ENCODE measurements around the gene IP6K3. TPM values are rescaled to one million over a fixed set of nuclear protein-coding genes. Genes with fewer than 3 reads are reported as not detected.
A peak's percentile ranks its signal among the peaks of the same experiment; 100 is the strongest.

The IP6K3 gene
- total RNA-seq, 1 donor from 2014 or later, result not detected

GRCh38 chr6:33778444-33779121 lies 31.9 kb upstream of the IP6K3 start:
- DNase-seq (ENCODE audit: extremely low read depth, low read depth, low spot score), result no peak

GRCh38 chr6:33777398-33778388 lies 31.0 kb upstream of the IP6K3 start:
- no peak for DNase-seq (ENCODE audit: extremely low read depth, low read depth, low spot score)

GRCh38 chr6:33776764-33777163 lies 30.1 kb upstream of the IP6K3 start:
- DNase-seq (ENCODE audit: extremely low read depth, low read depth, low spot score), result no peak

- DNase-seq (ENCODE audit: extremely low read depth, low read depth, low spot score), result no peak
These were observed 29.5 kb upstream of the IP6K3 start for GRCh38 chr6:33776186-33776585.

- DNase-seq (ENCODE audit: extremely low read depth, low read depth, low spot score), result no peak
These were observed 28.1 kb upstream of the IP6K3 start for GRCh38 chr6:33774774-33775173.

- no peak for DNase-seq (ENCODE audit: extremely low read depth, low read depth, low spot score)
These were observed 26.3 kb upstream of the IP6K3 start for GRCh38 chr6:33772902-33773472.

- no peak for DNase-seq (ENCODE audit: extremely low read depth, low read depth, low spot score)
These were observed 25.6 kb upstream of the IP6K3 start for GRCh38 chr6:33772082-33772830.

GRCh38 chr6:33771146-33772081 lies 24.7 kb upstream of the IP6K3 start:
- no peak for DNase-seq (ENCODE audit: extremely low read depth, low read depth, low spot score)

GRCh38 chr6:33770833-33771145 lies 24.1 kb upstream of the IP6K3 start:
- DNase-seq (ENCODE audit: extremely low read depth, low read depth, low spot score), result no peak

- DNase-seq (ENCODE audit: extremely low read depth, low read depth, low spot score), result no peak
These were observed 23.6 kb upstream of the IP6K3 start for GRCh38 chr6:33770124-33770832.

GRCh38 chr6:33769248-33769821 lies 22.6 kb upstream of the IP6K3 start:
- no peak for DNase-seq (ENCODE audit: extremely low read depth, low read depth, low spot score)

GRCh38 chr6:33768644-33769120 lies 22.0 kb upstream of the IP6K3 start:
- DNase-seq (ENCODE audit: extremely low read depth, low read depth, low spot score), result peak; percentile 54

GRCh38 chr6:33766921-33767907 lies 20.5 kb upstream of the IP6K3 start:
- no peak for DNase-seq (ENCODE audit: extremely low read depth, low read depth, low spot score)

- no peak for DNase-seq (ENCODE audit: extremely low read depth, low read depth, low spot score)
These were observed 18.7 kb upstream of the IP6K3 start for GRCh38 chr6:33765368-33765767.

GRCh38 chr6:33764036-33764435 lies 17.3 kb upstream of the IP6K3 start:
- no peak for DNase-seq (ENCODE audit: extremely low read depth, low read depth, low spot score)

- no peak for DNase-seq (ENCODE audit: extremely low read depth, low read depth, low spot score)
These were observed 16.8 kb upstream of the IP6K3 start for GRCh38 chr6:33763483-33763882.

- DNase-seq (ENCODE audit: extremely low read depth, low read depth, low spot score), result no peak
These were observed 16.0 kb upstream of the IP6K3 start for GRCh38 chr6:33762713-33763112.
